Muscle of leg (tissue), 11 donors: Measurements from ENCODE around the gene RENBP. TPM values are rescaled to one million over a fixed set of nuclear protein-coding genes. Genes with fewer than 3 reads are reported as not detected.
A peak's percentile ranks its signal among the peaks of the same experiment; 100 is the strongest.
"Not testable (repeated sequence)": the region's sequence is repeated elsewhere in the genome, so short reads cannot be mapped to it uniquely, and the experiment has no call there.

Experiments used
- DNase-seq: peaks from one replicate; pipeline ENCODE4 v3.0.0; 2013
- H3K27ac ChIP-seq: one replicate; pipeline ENCODE4 v1.5.1; 2013; ENCODE audit warnings: mild to moderate bottlenecking, low read length, control low read depth
- H3K27me3 ChIP-seq: one replicate; pipeline ENCODE4 v1.6.1; 2013; ENCODE audit warnings: low read length; ENCODE audit not compliant: control insufficient read depth, insufficient read depth
- H3K36me3 ChIP-seq: one replicate; pipeline ENCODE4 v1.6.1; 2013; ENCODE audit warnings: low read length; ENCODE audit not compliant: control insufficient read depth, insufficient read depth
- H3K4me1 ChIP-seq: one replicate; pipeline ENCODE4 v1.6.1; 2013; ENCODE audit warnings: low read length; ENCODE audit not compliant: control insufficient read depth, insufficient read depth
- H3K4me3 ChIP-seq: one replicate; pipeline ENCODE4 v1.5.1; 2013; ENCODE audit warnings: low read length, control low read depth
- H3K9me3 ChIP-seq: replicated peaks from 2 replicates; pipeline ENCODE4 v1.6.1; 2013; ENCODE audit warnings: low read depth, low read length; ENCODE audit not compliant: control insufficient read depth
- WGBS: methylation state at CpG from one replicate; pipeline ENCODE4 v1.1.5; 2013; ENCODE audit warnings: missing lambda C conversion rate; ENCODE audit not compliant: insufficient coverage; 5-methylcytosine and 5-hydroxymethylcytosine counted together
- polyA plus RNA-seq, 8 donors: library from polyadenylated mRNA; unstranded; fragments of 120-200 nt; gene quantifications; one replicate each; pipeline versions ENCODE4 v1.2.1 to v1.2.3, GENCODE V29; 2013; ENCODE audit warnings: inconsistent platforms in 1 of 8, low replicate concordance in 1 of 8; ENCODE audit not compliant: insufficient read length in 8 of 8, insufficient read depth in 1 of 8
- total RNA-seq: library from RNA; stranded (reverse); fragments of 120-200 nt; gene quantifications from one replicate; pipeline ENCODE4 v1.2.4, GENCODE V29; 2013

Gene RENBP
- total and polyA plus RNA-seq, 9 donors = 3.1 to 7.2 (median 4.3) TPM

DNA sequence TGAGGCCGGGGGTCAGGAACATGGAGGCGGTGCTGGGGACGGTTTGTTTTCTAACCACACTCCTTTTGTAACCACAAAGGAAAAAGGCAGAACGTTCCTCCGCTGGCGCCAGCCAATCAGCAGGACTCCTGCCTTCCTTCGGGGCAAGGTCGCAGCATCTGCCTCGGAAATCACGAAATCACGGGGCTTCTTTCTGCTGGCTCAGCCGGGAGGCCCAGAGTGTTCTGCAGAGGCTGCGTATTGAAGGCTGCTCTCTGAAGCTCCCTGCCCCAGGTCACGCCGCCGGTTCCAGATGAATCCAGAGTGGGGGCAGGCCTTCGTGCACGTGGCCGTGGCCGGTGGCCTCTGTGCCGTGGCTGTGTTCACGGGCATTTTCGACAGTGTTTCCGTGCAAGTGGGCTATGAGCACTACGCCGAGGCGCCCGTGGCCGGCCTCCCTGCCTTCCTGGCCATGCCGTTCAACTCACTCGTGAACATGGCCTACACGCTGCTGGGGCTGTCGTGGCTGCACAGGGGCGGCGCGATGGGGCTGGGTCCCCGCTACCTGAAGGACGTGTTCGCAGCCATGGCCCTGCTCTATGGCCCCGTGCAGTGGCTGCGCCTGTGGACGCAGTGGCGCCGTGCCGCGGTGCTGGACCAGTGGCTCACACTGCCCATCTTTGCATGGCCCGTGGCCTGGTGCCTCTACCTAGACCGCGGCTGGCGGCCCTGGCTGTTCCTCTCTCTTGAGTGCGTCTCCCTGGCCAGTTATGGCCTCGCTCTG, 37.5 kb upstream of the RENBP start:
- WGBS = 75% methylated on average over 52 of the region's 52 CpGs
- H3K4me3 ChIP-seq = no peak overlapping the region
- H3K27me3 ChIP-seq = peaks cover 59% of the 10 kb centered on the region
- H3K36me3 ChIP-seq = no peaks in the 10 kb centered on the region
- H3K9me3 ChIP-seq = no peaks in the 10 kb centered on the region
- peaks cover 6% of the 10 kb centered on the region for H3K4me1 ChIP-seq
- DNase-seq = peak; percentile 73
- peak overlapping the region; percentile 59 for H3K27ac ChIP-seq

DNA sequence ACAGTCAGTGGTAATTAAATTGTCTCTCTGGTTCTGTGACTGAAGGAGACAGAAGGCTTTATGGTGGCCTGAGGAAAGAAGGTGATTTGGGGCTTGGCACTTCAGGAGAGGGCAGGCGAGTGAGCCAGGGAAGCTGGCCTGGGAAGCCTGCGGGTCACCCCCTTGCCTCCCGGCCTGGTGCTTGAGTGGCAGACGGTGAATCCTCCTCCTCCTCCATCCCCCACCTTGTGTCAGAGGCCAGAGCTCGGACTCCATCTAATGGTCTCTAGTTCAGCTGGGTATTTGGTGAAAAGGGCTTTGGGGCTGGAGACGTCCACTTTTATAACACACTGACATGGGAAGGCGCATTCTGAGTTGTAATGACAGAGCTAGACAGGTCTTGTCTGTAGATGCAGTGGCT, 36.8 kb upstream of the RENBP start:
- WGBS = 80% methylated on average over 1 of the region's 7 CpGs
- Histone ChIP-seq H3K27ac (peak overlapping the region; percentile 59), H3K4me1 (peaks cover 6% of the 10 kb centered on the region), H3K36me3 (no peaks in the 10 kb centered on the region), H3K9me3 (no peaks in the 10 kb centered on the region), H3K4me3 (no peak overlapping the region), H3K27me3 (peaks cover 55% of the 10 kb centered on the region)
- no peak for DNase-seq

GRCh38 chrX:153980394-153980793, 36.0 kb upstream of the RENBP start:
- H3K4me1 ChIP-seq, DNase-seq, H3K9me3 ChIP-seq, H3K4me3 ChIP-seq, H3K36me3 ChIP-seq, H3K27ac ChIP-seq: not testable (repeated sequence)
- H3K27me3 ChIP-seq = peaks cover 55% of the 10 kb centered on the region
- 92% methylated on average over 4 of the region's 10 CpGs for WGBS

- H3K27ac ChIP-seq = no peak overlapping the region
- 80% methylated on average over 3 of the region's 3 CpGs for WGBS
These were observed 30.4 kb upstream of the RENBP start for GRCh38 chrX:153974726-153975286.

GRCh38 chrX:153974003-153974725, 29.7 kb upstream of the RENBP start:
- Histone ChIP-seq H3K36me3 (no peaks in the 10 kb centered on the region), H3K4me1 (peaks cover 24% of the 10 kb centered on the region), H3K27ac (peak overlapping the region; percentile 92), H3K27me3 (peaks cover 17% of the 10 kb centered on the region), H3K9me3 (no peaks in the 10 kb centered on the region), H3K4me3 (no peak overlapping the region)
- 73% methylated on average over 14 of the region's 14 CpGs for WGBS
- peak; percentile 33 for DNase-seq

More at GRCh38 chrX:153974726-153975286, 30.4 kb upstream of the RENBP start:
- peaks cover 16% of the 10 kb centered on the region for H3K27me3 ChIP-seq
- no peaks in the 10 kb centered on the region for H3K9me3 ChIP-seq
- peaks cover 17% of the 10 kb centered on the region for H3K4me1 ChIP-seq
- DNase-seq = no peak
- H3K4me3 ChIP-seq = no peak overlapping the region
- no peaks in the 10 kb centered on the region for H3K36me3 ChIP-seq

- 74% methylated on average over 3 of the region's 20 CpGs for WGBS
- DNase-seq = peak; percentile 31
- H3K4me3 ChIP-seq = peak overlapping the region; percentile 58
- peak overlapping the region; percentile 92 for H3K27ac ChIP-seq
- H3K27me3 ChIP-seq = peaks cover 16% of the 10 kb centered on the region
- H3K36me3 ChIP-seq = peaks cover 2% of the 10 kb centered on the region
- peaks cover 32% of the 10 kb centered on the region for H3K4me1 ChIP-seq
- no peaks in the 10 kb centered on the region for H3K9me3 ChIP-seq
These were observed 28.9 kb upstream of the RENBP start for GRCh38 chrX:153973127-153974002.

DNA sequence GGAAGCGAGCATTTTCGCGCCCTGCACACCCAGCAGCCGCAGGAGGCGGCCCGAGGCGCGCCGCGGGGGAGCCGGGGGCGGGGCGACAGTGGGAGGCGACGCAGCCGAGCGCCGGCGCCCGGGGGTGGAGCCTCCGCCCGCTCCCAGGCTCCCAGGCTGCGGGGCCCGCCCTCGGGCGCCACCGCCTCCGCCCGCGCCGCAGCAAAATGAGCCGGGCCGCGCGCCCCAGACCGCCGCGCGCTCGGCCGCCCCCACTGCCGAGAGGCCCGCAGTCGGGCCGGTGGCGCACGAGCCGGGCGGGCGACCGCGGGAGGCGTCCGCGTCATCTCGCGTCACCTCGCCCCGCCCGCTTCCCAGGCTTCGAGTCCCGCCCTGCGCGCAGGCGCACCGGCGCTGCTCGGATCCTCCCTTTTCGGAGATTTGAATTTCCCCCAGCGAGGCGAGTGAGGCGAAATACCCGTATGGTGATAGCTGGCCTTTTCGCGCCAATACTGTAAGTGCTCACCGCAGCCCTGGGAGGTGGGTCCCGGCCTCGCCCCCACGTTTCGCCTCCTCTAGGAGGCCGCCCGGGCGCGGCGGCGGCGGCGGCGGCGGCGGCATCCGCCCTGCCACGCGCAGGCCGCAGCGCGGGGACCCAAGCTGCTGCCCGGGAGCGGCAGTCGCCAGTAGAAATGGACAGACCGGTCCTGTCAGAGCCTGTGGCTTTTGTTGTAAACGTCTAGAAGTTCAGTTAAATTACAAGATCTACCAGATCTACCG, 28.1 kb upstream of the RENBP start, which contains the start of gene TMEM187:
TMEM187 (plus strand) TSS at position 387 of the 759 bp plus-strand sequence. CDS start 9,309 bp downstream, outside the sequence.
- WGBS = 10% methylated on average over 81 of the region's 103 CpGs
- Histone ChIP-seq H3K4me1 (peaks cover 40% of the 10 kb centered on the region), H3K27me3 (peaks cover 18% of the 10 kb centered on the region), H3K36me3 (peaks cover 7% of the 10 kb centered on the region), H3K9me3 (no peaks in the 10 kb centered on the region), H3K27ac (peak within 1 kb of the TSS; percentile 100), H3K4me3 (peak within 1 kb of the TSS; percentile 96)
- peak; percentile 95 for DNase-seq

DNA sequence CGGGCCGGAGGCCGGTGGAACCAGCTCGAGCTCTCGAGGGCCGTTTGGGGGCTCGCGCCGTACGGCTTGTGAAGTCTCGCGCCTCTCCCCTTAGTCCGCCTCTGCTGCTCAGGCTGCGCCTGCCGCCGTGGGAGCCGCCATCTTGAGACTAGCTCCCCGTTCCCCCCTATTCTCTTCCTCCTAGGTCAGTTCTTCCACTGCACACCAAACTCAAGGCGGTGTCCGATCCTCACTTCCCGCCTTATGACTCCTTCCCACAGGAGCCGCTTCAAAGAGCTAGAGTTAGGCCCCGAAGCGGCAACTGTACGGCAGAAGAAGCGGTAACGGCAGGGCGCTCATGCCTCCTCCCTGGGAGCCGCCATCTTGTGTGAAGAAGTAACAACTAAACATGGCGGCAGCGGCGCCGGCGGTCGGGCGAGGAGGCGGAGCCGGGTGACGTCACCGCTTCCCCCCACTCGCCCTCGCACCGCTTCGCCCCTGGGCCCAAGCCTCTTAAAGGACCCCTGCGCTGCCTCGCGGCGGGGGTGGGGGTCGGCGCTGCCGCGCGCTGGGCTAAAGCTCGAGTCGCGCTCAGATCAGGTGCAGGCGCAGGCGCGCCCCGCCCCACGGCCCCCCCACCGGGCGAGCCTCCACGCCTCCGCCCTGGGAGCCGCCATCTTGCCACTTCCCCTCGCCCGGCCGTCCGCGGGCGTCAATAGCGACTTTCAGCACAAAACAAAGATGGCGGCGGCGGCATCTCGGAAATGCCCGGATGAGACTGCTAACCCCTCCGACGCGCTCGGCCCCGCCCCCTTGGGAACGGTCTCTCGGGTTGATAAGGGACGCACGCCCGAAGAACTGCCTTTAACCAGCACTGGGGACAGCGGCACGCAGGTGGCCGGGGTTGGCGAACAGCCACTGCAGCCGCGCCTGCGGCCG, 27.3 kb upstream of the RENBP start, which contains the start of gene HCFC1:
HCFC1 (minus strand) TSS at position 369 of the 918 bp plus-strand sequence. CDS start 978 bp downstream, outside the sequence.
- Histone ChIP-seq H3K36me3 (peaks cover 11% of the 10 kb centered on the region), H3K27me3 (peaks cover 23% of the 10 kb centered on the region), H3K9me3 (no peaks in the 10 kb centered on the region), H3K4me3 (peak within 1 kb of the TSS; percentile 96), H3K27ac (peak within 1 kb of the TSS; percentile 100), H3K4me1 (peaks cover 48% of the 10 kb centered on the region)
- peak; percentile 98 for DNase-seq
- WGBS = 13% methylated on average over 96 of the region's 96 CpGs
